Measurements from ENCODE around the gene NEK4.
"Not testable (repeated sequence)": the region's sequence is repeated elsewhere in the genome, so short reads cannot be mapped to it uniquely, and the experiment has no call there.

The NEK4 gene

DNA sequence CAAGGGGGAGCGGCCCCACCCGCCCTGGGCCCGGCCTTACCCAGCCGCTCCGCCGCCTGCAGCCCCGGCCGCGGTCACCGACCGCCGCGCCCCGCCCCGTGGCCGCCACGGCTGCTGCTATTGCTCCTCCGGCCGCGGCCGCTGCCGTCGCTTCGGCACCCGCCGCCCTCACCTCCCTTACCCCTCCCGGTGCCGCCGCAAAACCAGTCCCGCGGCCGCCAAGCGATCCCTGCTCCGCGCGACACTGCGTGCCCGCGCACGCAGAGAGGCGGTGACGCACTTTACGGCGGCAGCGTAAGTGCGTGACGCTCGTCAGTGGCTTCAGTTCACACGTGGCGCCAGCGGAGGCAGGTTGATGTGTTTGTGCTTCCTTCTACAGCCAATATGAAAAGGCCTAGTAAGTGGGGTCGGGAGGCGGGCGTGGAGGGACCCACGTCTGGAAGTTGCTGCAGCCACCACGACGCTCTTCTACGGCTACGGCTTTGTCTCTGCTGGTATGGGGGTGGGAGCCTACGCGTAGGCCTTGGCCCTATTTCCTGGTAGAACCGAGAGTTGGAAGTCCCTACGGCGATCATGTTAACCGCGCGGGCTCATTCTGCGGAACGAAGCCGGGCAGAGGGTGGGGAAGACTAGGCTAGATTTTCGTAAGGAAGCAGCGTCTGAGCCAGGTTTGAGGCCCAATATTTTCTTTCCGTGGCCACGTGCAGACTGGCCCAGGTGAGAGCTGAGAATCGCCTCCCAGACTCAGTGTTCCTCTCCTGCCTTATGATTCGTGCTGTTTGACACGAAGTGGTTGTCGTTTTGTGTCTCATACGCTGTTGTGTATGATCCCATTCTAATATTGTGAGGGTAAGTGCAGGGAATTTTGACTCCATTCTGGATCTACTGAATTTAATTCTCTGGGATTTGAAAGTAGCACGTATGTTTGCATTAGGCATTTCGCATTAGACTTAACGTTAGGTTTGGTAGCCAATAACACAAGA is 84.7 kb downstream of the NEK4 start, which contains the start of the genes GNL3 and PBRM1:
Gene GNL3 (plus strand): TSS at position 324 of the 983 bp plus-strand sequence. CDS start 61 bp downstream, at position 385.
Gene PBRM1 (minus strand): TSS at position 205 of the 983 bp plus-strand sequence.
- in situ Hi-C loops (cut with HindIII; ENCODE audit: low pct_ligation_motif_present, low pct_unique_long_range_greater_than_20kb, low sequenced_read_pairs), result no loop called here
- DNase-seq, result peak; percentile 92

DNA sequence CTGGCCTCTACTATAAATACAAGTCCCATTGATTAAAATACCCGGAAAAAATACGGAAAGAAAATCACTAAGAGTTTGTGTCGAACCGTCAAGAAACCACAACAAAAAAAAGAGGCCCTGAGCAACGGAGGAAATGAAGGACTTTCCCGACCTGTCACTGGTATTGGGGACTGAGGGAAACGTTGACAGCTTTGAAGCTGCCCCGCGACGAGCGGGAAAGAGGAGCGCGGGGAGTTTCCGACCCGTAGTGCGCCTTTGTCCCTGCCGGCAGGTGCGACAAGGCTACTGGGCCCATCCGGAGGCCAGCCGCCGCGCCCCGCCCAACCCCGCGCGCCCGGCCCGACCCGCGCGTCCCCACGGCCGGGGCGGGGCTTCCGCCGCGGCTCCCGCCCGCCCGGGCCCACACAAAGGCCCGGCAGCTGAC is 85.4 kb downstream of the NEK4 start:
- DNase-seq, result peak; percentile 72
- in situ Hi-C loops (cut with HindIII; ENCODE audit: low pct_ligation_motif_present, low pct_unique_long_range_greater_than_20kb, low sequenced_read_pairs), result no loop called here

DNA sequence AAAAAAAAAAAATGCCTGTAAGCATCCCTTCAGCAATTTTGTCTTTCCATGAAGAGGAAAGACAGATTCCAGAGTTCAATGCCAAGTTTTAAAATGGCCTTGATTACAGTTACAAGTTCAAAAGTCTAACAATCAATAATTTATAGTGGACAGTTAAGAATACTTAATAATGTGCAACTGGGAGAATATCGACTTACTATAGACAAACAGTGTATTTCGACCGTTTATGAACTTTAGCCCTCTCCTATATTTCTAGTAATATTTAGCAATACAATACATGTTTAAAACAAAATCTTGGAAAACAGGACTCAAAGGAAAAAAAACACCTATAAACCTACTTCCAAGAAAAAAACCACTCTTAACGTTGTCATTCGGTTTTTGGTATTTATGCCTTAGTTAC is 86.6 kb downstream of the NEK4 start:
- in situ Hi-C loops (cut with HindIII; ENCODE audit: low pct_ligation_motif_present, low pct_unique_long_range_greater_than_20kb, low sequenced_read_pairs), result no loop called here
- no peak for DNase-seq

DNA sequence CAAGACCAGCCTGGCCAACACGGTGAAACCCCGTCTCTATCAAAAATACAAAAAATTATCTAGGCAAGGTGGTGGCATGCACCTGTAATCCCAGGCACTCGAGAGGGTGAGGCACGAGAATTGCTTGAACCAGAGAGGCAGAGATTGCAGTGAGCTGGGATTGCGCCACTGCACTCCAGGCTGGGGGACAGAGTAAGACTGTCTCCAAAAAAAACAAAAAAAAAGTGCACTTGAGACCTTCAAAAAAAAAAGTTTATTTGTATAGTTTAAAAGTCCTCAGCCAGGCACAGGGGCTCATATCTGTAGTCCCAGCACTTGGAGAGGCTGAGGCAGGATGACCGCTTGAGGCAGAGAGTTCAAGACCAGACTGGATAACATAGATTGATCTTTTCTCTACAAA is 87.1 kb downstream of the NEK4 start:
- in situ Hi-C loops (cut with HindIII; ENCODE audit: low pct_ligation_motif_present, low pct_unique_long_range_greater_than_20kb, low sequenced_read_pairs), result no loop called here
- DNase-seq, result no peak

DNA sequence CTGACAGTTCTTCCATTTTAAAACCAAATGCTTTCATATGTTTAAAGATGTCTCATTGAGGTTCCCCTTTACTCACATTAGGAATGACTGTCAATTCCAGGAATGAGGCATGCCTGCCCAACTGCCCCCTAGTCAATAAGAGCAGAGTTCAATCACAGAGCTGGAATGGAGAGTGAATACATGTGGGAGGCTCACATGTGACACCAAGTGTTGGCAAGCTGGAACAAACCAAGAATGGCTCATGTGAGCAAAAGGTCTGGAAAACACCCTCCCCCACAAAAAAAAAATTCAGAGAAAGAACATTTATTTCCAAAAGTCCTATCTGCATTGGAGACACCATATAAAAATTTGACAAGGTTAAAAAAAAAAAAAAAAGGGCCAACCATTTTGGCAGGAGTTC is 88.7 kb downstream of the NEK4 start:
- in situ Hi-C loops (cut with HindIII; ENCODE audit: low pct_ligation_motif_present, low pct_unique_long_range_greater_than_20kb, low sequenced_read_pairs), result no loop called here
- peak; percentile 68 for DNase-seq

DNA sequence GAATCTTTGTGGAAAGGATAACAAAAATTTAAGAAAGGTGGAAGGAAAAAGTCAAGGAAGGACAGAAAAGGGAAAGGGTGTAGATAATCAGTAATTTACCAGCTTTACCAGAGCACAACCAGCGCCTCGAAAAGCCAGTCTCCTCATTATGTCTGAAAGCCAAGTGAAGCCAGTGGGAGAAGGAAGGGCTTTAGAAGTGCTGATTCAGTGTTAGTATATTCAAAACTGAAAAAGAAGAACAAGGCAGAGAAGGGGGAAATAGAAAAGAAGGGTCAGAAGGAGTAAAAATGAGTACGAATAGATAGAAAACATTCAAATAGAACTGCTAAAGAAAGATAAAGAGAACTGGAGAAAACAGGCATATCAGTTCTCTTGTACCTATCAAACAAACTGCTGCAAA is 89.1 kb downstream of the NEK4 start:
- in situ Hi-C loops (cut with HindIII; ENCODE audit: low pct_ligation_motif_present, low pct_unique_long_range_greater_than_20kb, low sequenced_read_pairs), result no loop called here
- no peak for DNase-seq

DNA sequence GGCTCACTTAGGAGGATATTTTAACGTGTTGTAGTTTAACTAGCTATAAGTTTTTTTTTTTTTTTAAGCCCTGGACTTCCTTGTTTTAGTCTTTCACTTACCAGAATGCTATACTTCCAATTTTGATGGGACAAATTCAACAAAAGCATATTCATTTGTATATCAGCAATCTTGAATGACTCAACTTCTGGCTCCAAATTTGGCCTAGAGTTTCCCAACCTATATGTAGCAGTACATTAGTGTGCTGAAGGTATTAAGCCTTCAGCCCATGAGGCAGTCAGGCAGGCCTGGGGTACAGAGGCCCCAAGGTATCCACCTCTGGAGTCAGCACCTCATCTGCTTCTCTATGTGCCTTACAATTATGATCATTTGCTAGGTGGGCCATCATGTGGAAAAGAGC is 90.9 kb downstream of the NEK4 start:
- in situ Hi-C loops (cut with HindIII; ENCODE audit: low pct_ligation_motif_present, low pct_unique_long_range_greater_than_20kb, low sequenced_read_pairs), result no loop called here
- DNase-seq, result no peak

DNA sequence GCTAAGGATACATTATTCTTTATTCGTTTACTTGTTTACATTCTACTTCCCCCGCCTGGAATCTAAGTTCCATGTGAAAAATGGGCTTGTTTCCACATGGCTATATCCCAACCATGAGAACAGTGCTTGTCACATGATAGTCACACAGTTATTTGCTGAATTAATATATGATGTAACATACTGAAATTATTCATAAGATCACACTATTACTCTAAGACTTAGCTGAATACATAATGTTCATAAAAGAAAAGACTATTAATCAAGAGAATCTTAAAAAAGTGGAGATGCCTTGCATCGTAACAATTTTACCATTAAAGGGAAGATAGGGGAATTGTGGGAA is 91.6 kb downstream of the NEK4 start:
- no peak for DNase-seq
- in situ Hi-C loops (cut with HindIII; ENCODE audit: low pct_ligation_motif_present, low pct_unique_long_range_greater_than_20kb, low sequenced_read_pairs), result no loop called here

DNA sequence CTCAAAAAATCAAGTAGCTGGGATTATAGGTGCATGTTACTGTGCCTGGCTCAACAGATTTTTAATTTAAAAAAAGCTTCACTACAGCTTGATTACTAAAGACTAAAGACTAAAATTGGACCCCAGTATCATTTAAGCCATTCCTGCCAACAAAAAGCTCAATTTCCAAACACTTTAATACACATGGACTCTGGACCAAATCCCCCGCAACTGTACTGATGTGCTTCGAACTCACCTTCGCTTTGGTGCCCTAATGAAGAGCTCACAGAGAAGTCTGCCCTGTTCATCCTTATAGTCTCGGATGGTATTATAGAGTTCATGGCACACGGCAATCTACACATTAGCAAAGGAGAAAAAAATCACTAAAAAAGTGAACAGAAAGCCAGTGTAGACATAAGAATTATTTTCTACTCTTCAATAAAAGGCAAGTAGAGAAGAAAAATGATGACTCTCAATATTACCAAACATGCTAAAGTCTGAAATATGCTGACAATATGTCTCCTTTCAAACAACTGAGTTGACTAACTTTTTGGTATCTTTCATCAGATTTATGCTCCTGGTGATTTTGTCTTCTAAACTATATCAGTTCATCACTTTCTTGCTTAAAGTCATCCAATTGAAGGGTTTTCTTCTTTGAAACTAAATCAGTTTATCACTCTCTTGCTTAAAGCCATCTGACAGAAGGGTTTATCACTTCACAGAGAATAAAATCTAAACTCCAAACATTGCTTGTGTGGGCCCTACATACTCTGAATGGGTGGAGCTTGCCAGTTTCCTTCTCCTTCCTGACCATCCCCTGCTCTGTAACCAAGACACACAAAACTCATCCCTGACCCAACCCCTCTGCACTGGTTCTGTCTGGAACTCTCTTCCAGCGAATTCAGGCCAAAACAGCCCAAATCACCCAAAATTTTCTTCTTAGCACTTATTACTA is 92.2 kb downstream of the NEK4 start:
- DNase-seq, result no peak
- in situ Hi-C loops (cut with HindIII; ENCODE audit: low pct_ligation_motif_present, low pct_unique_long_range_greater_than_20kb, low sequenced_read_pairs), result no loop called here

DNA sequence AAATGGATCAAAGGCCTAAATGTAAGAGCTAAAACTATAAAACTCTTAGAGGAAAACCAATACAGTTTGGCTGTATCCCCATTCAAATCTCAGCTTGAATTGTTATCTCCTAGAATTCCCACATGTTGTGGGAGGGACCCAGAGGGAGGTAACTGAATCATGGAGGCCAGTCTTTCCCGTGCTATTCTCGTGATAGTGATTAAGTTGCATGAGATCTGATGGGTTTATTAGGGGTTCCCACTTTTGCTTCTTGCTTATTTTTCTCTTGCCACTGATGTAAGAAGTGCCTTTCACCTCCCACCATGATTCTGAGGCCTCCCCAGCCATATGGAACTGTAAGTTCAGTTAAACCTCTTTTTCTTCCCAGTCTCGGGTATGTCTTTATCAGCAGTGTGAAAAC is 94.5 kb downstream of the NEK4 start:
- in situ Hi-C loops (cut with HindIII; ENCODE audit: low pct_ligation_motif_present, low pct_unique_long_range_greater_than_20kb, low sequenced_read_pairs); DNase-seq: not testable (repeated sequence)

DNA sequence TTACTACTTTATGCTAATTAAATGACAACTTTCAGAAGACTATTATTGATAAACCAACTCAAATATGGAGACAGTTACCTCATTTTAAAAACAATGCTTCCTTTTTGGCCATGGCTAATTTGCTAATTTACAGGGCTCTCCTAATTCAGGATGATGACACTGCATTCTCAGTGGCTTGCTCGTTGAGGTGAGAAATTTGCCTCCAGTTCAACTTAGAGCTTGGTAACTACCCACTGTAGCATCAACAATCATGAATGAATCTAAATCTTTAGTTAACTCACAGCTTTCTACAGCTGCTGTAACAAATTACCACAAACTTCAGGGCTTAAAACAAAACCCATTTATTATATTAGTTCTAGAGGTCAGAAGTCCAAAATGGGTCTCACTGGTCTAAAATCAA is 99.1 kb downstream of the NEK4 start:
- no peak for DNase-seq
- in situ Hi-C loops (cut with HindIII; ENCODE audit: low pct_ligation_motif_present, low pct_unique_long_range_greater_than_20kb, low sequenced_read_pairs), result no loop called here

DNA sequence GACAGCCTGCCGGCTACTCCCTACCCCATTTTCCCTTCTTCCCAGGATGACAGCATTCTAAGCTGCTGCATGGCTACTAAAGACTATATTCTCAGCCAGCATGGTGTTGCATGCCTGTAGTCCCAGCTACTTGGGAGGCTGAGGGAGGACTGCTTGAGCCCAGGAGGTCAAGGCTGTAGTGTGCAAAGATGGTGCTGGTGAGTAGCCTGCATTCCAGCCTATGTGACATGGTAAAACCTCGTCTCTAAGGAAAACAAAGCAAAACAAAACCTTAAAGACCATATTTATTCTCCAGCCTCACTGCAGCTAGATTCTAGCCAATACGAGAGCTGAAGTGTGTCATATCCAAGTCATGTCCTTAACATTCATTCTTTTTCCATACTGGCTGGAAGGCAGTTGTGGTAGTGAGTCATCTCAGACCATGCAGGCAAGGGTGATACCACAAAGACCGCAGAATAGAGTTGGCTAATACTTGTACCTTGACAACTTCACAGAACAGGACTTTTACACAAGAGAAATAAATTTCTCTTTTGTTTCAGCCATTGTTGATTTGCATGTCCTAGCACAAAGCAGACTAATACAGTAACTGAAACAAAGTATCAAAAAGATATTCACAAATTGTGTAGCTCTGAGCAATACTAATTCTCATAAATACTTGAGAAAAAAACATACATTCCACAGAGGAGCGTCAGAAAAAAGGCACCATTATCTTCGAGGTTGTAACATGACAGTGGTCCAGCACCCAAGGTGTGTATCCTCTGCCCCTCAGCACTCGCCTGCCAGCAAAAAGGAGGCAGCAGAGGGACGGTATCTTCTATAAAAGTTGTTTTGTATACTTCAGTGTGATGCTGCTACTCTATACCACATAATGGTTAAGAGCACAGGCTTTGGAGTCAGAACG is 99.9 kb downstream of the NEK4 start:
- DNase-seq, result peak; percentile 98
- in situ Hi-C loops (cut with HindIII; ENCODE audit: low pct_ligation_motif_present, low pct_unique_long_range_greater_than_20kb, low sequenced_read_pairs), result no loop called here

DNA sequence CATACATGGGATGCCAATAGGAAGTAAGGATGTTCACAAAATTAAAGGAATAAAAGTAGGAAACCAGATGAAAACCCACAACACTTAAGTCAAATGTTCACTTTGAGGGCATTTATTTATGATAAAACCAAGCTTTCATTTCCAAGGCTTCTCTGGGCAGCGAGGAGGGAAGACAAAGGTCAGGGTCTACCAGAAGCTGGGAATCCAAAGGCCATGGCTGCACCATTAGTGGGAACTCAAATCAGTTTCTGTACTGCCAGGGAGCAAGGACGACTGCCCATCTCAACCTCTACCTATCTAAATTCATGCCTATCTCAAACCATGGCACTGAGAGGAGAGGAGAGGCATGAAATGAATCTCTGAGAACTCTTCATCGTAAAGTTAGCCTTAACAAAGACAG is 107.6 kb downstream of the NEK4 start:
- in situ Hi-C loops (cut with HindIII; ENCODE audit: low pct_ligation_motif_present, low pct_unique_long_range_greater_than_20kb, low sequenced_read_pairs), result no loop called here

DNA sequence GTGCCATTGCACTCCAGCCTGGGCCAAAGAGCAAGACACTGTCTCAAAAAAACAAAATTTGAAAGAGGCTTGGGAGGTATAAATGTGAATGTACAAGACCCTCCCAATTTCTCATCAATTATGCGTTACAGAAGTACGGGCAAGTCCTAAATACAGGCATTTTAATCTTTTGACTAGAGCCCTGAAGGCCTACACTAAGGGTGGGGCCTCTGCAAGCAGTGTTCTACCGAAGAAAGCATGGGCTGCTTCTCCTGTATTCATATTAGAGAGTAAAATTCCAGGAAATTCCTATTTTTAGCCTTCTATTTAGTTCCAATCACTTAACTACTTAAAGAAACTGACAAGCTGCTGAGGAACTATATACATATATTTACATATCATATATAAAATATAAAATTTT is 110.7 kb downstream of the NEK4 start:
- in situ Hi-C loops (cut with HindIII; ENCODE audit: low pct_ligation_motif_present, low pct_unique_long_range_greater_than_20kb, low sequenced_read_pairs), result no loop called here
- DNase-seq, result no peak

More for the DNA sequence above, 107.6 kb downstream of the NEK4 start:
- no peak for DNase-seq

Data from ACHN (cell line).